NCI-H774 (cell line): ENCODE results near the gene MIB2.

Experiments used
- DNase-seq: peaks from one replicate; lab custom pipeline; 2025; lab: John Stamatoyannopoulos, UW

MIB2 gene

GRCh38 chr1:1614204-1614953, 921 bp upstream of the MIB2 start:
- no peak for DNase-seq

GRCh38 chr1:1614954-1615255, 395 bp upstream of the MIB2 start:
- no peak for DNase-seq

GRCh38 chr1:1616045-1616790, 918 bp downstream of the MIB2 start:
- no peak for DNase-seq

- DNase-seq, result no peak
These were observed 1.5 kb downstream of the MIB2 start for GRCh38 chr1:1616838-1617237.

GRCh38 chr1:1617516-1617915, 2.2 kb downstream of the MIB2 start:
- no peak for DNase-seq

- DNase-seq, result no peak
These were observed 2.6 kb downstream of the MIB2 start for GRCh38 chr1:1617925-1618324.

GRCh38 chr1:1618396-1619068, 3.2 kb downstream of the MIB2 start:
- DNase-seq, result no peak

- DNase-seq, result no peak
These were observed 4.6 kb downstream of the MIB2 start for GRCh38 chr1:1619917-1620361.

- DNase-seq, result no peak
These were observed 5.3 kb downstream of the MIB2 start for GRCh38 chr1:1620433-1621139.

- no peak for DNase-seq
These were observed 6.1 kb downstream of the MIB2 start for GRCh38 chr1:1621173-1622009.

GRCh38 chr1:1622010-1622787, 6.9 kb downstream of the MIB2 start:
- DNase-seq, result no peak

GRCh38 chr1:1622788-1623094, 7.4 kb downstream of the MIB2 start:
- no peak for DNase-seq

- DNase-seq, result no peak
These were observed 7.9 kb downstream of the MIB2 start for GRCh38 chr1:1623181-1623630.

GRCh38 chr1:1623631-1624442, 8.5 kb downstream of the MIB2 start:
- DNase-seq, result no peak

- DNase-seq, result no peak
These were observed 9.4 kb downstream of the MIB2 start for GRCh38 chr1:1624443-1625403.

- DNase-seq, result no peak
These were observed 10.1 kb downstream of the MIB2 start for GRCh38 chr1:1625404-1625775.

- no peak for DNase-seq
These were observed 10.5 kb downstream of the MIB2 start for GRCh38 chr1:1625824-1626206.

- DNase-seq, result no peak
These were observed 11.2 kb downstream of the MIB2 start for GRCh38 chr1:1626207-1627141.
